HEK293T (cell line): ENCODE measurements around the gene TYSND1.

Experiments used
- CTCF ChIA-PET: fragments of 350-600 bp; formaldehyde crosslinking; extraction: SDS; loops from one replicate; lab custom pipeline; 2021; ENCODE audit warnings: antibody characterized with exemption, inconsistent platforms; lab: Yijun Ruan, JAX
- POLR2A ChIA-PET: fragments of 350-600 bp; formaldehyde crosslinking; extraction: SDS; loops from one replicate; lab custom pipeline; 2020; ENCODE audit warnings: antibody characterized with exemption, inconsistent platforms; lab: Yijun Ruan, JAX
- DNase-seq: peaks from one replicate; pipeline ENCODE4 v3.0.0; 2012; ENCODE audit warnings: mixed read lengths; ENCODE audit errors: extremely low spot score
- ARNT ChIP-seq: fragments of 450-650 bp; IDR thresholded peaks from 2 replicates; pipeline ENCODE4 v1.6.1; 2017; ENCODE audit warnings: mild to moderate bottlenecking
- BHLHE40 ChIP-seq: fragments of 450-650 bp; IDR thresholded peaks from 2 replicates; pipeline ENCODE4 v1.6.1; 2016; ENCODE audit warnings: mild to moderate bottlenecking, moderate library complexity, borderline replicate concordance
- CTBP1 ChIP-seq: fragments of 450-650 bp; IDR thresholded peaks from 2 replicates; pipeline ENCODE4 v1.6.1; 2016; ENCODE audit warnings: borderline replicate concordance
- ELF4 ChIP-seq: fragments of 450-650 bp; IDR thresholded peaks from 2 replicates; pipeline ENCODE4 v1.6.1; 2017; ENCODE audit warnings: antibody characterized with exemption
- FOXA1 ChIP-seq: fragments of 450-650 bp; IDR thresholded peaks from 2 replicates; pipeline ENCODE4 v1.6.1; 2016; ENCODE audit warnings: mild to moderate bottlenecking
- FOXK2 ChIP-seq: fragments of 450-650 bp; IDR thresholded peaks from 2 replicates; pipeline ENCODE4 v1.6.1; 2016; ENCODE audit warnings: mild to moderate bottlenecking
- FOXM1 ChIP-seq: fragments of 450-650 bp; IDR thresholded peaks from 2 replicates; pipeline ENCODE4 v1.6.1; 2017; ENCODE audit warnings: mild to moderate bottlenecking, borderline replicate concordance
- HDGF ChIP-seq: fragments of 450-650 bp; IDR thresholded peaks from 2 replicates; pipeline ENCODE4 v1.6.1; 2017; ENCODE audit warnings: antibody characterized with exemption, borderline replicate concordance
- L3MBTL2 ChIP-seq: fragments of 450-650 bp; conservative IDR thresholded peaks from 2 replicates; pipeline ENCODE4 v1.6.1; 2016; ENCODE audit warnings: mild to moderate bottlenecking
- LEF1 ChIP-seq: fragments of 450-650 bp; IDR thresholded peaks from 2 replicates; pipeline ENCODE4 v1.6.1; 2017; ENCODE audit warnings: mild to moderate bottlenecking, borderline replicate concordance
- NFRKB ChIP-seq: fragments of 450-650 bp; IDR thresholded peaks from 2 replicates; pipeline ENCODE4 v1.6.1; 2016; ENCODE audit warnings: mild to moderate bottlenecking, moderate library complexity
- PKNOX1 ChIP-seq: fragments of 450-650 bp; IDR thresholded peaks from 2 replicates; pipeline ENCODE4 v1.6.1; 2016
- SP1 ChIP-seq: fragments of 450-650 bp; IDR thresholded peaks from 2 replicates; pipeline ENCODE4 v1.6.1; 2017
- SUZ12 ChIP-seq: fragments of 450-650 bp; IDR thresholded peaks from 2 replicates; pipeline ENCODE4 v1.6.1; 2016; ENCODE audit warnings: mild to moderate bottlenecking
- TARDBP ChIP-seq: fragments of 450-650 bp; IDR thresholded peaks from 2 replicates; pipeline ENCODE4 v1.6.1; 2016
- ZNF384 ChIP-seq: fragments of 450-650 bp; IDR thresholded peaks from 2 replicates; pipeline ENCODE4 v1.6.1; 2016

Gene TYSND1

GRCh38 chr10:70148516-70148915 lies 2.0 kb upstream of the TYSND1 start:
- CTCF ChIA-PET: no interaction called here
- no peak for DNase-seq
- POLR2A ChIA-PET: interaction anchor here (1.0 kb wide), 1 partner anchor 22 kb away, joined by 3 read pairs; the partner anchor contains the start of gene SAR1A
- TF ChIP-seq L3MBTL2 (no peak), NFRKB (no peak), FOXA1 (no peak), LEF1 (no peak), ELF4 (no peak), SP1 (no peak), FOXM1 (no peak), HDGF (no peak), ZNF384 (no peak), BHLHE40 (no peak), PKNOX1 (no peak), CTBP1 (no peak), FOXK2 (no peak), TARDBP (no peak)

- DNase-seq: no peak
- ChIA-PET POLR2A (interaction anchor here (1.0 to 2.7 kb wide), 9 partner anchors 8 to 256 kb away, joined by 3 to 41 read pairs (median 8); partner anchors contain the start of genes EIF4EBP2 and MACROH2A2), CTCF (interaction anchor here (0.6 to 2.2 kb wide), 15 partner anchors 10 to 265 kb away, joined by 3 to 24 read pairs (median 4); partner anchors contain the start of gene SAR1A)
- no peak for TF ChIP-seq NFRKB
- TF ChIP-seq ARNT: no peak
- TF ChIP-seq FOXK2: no peak
- no peak for TF ChIP-seq HDGF
- no peak for TF ChIP-seq ZNF384
- TF ChIP-seq BHLHE40: no peak
- no peak for TF ChIP-seq FOXM1
- no peak for TF ChIP-seq L3MBTL2
- TF ChIP-seq SUZ12: no peak
- TF ChIP-seq FOXA1: no peak
- no peak for TF ChIP-seq ELF4
These were observed 742 bp upstream of the TYSND1 start for GRCh38 chr10:70147259-70147625.

GRCh38 chr10:70145666-70146488 lies 623 bp downstream of the TYSND1 start:
- DNase-seq: peak; percentile 74
- no peak for TF ChIP-seq SUZ12
- peak; percentile 73 for TF ChIP-seq L3MBTL2
- TF ChIP-seq FOXM1: 0 out of 2 replicates have a peak, but pooled peaks have one; percentile 8
- CTCF ChIA-PET: interaction anchor here (0.5 to 2.2 kb wide), 29 partner anchors 8 to 991 kb away, joined by 3 to 24 read pairs (median 4); partner anchors contain the start of gene SAR1A
- POLR2A ChIA-PET: interaction anchor here (0.6 to 2.7 kb wide), 40 partner anchors 8 to 841 kb away, joined by 3 to 41 read pairs (median 4); partner anchors contain the start of genes EIF4EBP2, MACROH2A2, PPA1 and SAR1A

- POLR2A ChIA-PET: interaction anchor here (0.9 to 2.7 kb wide), 9 partner anchors 9 to 219 kb away, joined by 4 to 41 read pairs (median 12); partner anchors contain the start of genes MACROH2A2, PPA1 and SAR1A
- no peak for DNase-seq
- CTCF ChIA-PET: interaction anchor here (0.9 to 2.2 kb wide), 5 partner anchors 9 to 64 kb away, joined by 4 to 24 read pairs (median 6); no protein-coding TSS in a partner anchor
- TF ChIP-seq FOXK2: no peak
- no peak for TF ChIP-seq ZNF384
- no peak for TF ChIP-seq FOXA1
- no peak for TF ChIP-seq PKNOX1
- TF ChIP-seq ARNT: no peak
- TF ChIP-seq LEF1: no peak
- no peak for TF ChIP-seq HDGF
- TF ChIP-seq ELF4: no peak
These were observed 1.3 kb downstream of the TYSND1 start for GRCh38 chr10:70145166-70145665.

- no peak for DNase-seq
- ChIA-PET CTCF (no interaction called here), POLR2A (interaction anchor here (0.9 to 2.7 kb wide), 5 partner anchors 9 to 220 kb away, joined by 4 to 41 read pairs (median 12); no protein-coding TSS in a partner anchor)
- TF ChIP-seq CTBP1: no peak
- no peak for TF ChIP-seq ELF4
- no peak for TF ChIP-seq ARNT
- TF ChIP-seq FOXA1: no peak
- no peak for TF ChIP-seq FOXK2
- no peak for TF ChIP-seq SP1
- TF ChIP-seq PKNOX1: no peak
- no peak for TF ChIP-seq LEF1
- TF ChIP-seq SUZ12: no peak
- no peak for TF ChIP-seq TARDBP
- no peak for TF ChIP-seq HDGF
- no peak for TF ChIP-seq FOXM1
- TF ChIP-seq NFRKB: no peak
- no peak for TF ChIP-seq ZNF384
- no peak for TF ChIP-seq BHLHE40
- TF ChIP-seq L3MBTL2: no peak
These were observed 2.0 kb downstream of the TYSND1 start for GRCh38 chr10:70144372-70145110.
